Epithelial cell of proximal tubule (primary cell): ENCODE measurements around the gene KCNJ2. TPM values are rescaled to one million over a fixed set of nuclear protein-coding genes. Genes with fewer than 3 reads are reported as not detected.

Experiments used
- DNase-seq: peaks from one replicate; pipeline ENCODE4 v3.0.0-alpha.2; 2011; ENCODE audit warnings: low read depth
- H3K4me3 ChIP-seq: 2 replicates; pipeline ENCODE4 v1.5.1; 2011; ENCODE audit warnings: low read depth, mild to moderate bottlenecking, low read length
- total RNA-seq: library from RNA; depleted of rRNA; stranded (reverse); fragments of >200 nt; gene quantifications from 2 replicates; pipeline ENCODE4 v1.2.3, GENCODE V29; 2015
- TF ChIP-seq, protein P1 (sequence below): conservative IDR thresholded peaks from 2 replicates; pipeline ENCODE4 v1.5.1; 2012; ENCODE audit warnings: low read depth, mild to moderate bottlenecking, low read length

KCNJ2 gene
- total RNA-seq, 1 donor from 2014 or later, result 0.29 TPM

DNA sequence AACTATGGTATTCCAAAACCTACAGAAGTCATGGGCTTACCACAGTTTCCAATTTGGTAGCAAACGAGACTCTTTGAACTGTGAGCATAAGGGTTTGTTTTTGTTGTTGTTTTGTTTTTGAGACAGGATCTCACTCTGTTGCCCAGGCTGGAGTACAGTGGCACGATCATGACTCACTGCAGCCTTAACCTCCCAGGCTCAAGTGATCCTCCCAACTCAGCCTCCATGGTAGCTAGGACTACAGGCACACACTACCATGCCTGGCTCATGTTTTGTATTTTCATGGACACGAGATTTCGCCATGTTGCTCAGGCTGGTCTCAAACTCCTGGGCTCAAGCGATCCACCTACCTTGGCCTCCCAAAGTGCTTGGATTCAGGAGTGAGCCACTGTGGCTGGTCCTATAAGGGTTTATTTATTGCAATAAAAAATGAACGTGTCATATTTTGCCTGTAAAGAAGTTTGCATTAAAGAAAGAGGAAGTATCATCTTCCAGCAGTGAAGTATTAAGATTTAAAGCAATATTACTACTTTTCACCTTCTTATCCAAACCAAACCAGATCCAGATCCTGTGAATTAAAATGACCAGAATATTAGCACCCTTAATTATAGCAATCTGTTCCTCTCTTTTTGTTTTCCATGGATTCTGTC, 37.2 kb downstream of the KCNJ2 start:
- DNase-seq, result no peak
- TF ChIP-seq, protein P1, sequence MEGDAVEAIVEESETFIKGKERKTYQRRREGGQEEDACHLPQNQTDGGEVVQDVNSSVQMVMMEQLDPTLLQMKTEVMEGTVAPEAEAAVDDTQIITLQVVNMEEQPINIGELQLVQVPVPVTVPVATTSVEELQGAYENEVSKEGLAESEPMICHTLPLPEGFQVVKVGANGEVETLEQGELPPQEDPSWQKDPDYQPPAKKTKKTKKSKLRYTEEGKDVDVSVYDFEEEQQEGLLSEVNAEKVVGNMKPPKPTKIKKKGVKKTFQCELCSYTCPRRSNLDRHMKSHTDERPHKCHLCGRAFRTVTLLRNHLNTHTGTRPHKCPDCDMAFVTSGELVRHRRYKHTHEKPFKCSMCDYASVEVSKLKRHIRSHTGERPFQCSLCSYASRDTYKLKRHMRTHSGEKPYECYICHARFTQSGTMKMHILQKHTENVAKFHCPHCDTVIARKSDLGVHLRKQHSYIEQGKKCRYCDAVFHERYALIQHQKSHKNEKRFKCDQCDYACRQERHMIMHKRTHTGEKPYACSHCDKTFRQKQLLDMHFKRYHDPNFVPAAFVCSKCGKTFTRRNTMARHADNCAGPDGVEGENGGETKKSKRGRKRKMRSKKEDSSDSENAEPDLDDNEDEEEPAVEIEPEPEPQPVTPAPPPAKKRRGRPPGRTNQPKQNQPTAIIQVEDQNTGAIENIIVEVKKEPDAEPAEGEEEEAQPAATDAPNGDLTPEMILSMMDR, result no peak
- no peak overlapping the region for H3K4me3 ChIP-seq

DNA sequence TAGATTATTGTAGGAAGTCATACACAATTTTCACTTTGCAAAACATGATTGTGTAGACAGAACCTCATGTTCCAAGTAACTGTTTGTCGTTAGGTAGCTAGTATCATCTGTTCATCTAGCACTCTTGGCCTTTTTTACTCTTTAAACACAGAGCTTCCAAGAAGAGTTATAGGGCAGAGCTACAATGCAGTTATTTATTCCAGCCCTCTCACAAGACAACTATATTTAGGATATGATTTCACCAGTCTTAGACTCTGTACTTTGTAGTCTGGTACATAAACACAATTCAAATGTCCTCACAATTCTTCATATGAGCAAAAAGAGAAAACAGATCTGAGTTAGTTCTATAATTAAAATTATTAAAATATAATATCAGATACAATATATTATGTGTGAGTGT, 37.9 kb downstream of the KCNJ2 start:
- TF ChIP-seq, protein P1, result no peak

DNA sequence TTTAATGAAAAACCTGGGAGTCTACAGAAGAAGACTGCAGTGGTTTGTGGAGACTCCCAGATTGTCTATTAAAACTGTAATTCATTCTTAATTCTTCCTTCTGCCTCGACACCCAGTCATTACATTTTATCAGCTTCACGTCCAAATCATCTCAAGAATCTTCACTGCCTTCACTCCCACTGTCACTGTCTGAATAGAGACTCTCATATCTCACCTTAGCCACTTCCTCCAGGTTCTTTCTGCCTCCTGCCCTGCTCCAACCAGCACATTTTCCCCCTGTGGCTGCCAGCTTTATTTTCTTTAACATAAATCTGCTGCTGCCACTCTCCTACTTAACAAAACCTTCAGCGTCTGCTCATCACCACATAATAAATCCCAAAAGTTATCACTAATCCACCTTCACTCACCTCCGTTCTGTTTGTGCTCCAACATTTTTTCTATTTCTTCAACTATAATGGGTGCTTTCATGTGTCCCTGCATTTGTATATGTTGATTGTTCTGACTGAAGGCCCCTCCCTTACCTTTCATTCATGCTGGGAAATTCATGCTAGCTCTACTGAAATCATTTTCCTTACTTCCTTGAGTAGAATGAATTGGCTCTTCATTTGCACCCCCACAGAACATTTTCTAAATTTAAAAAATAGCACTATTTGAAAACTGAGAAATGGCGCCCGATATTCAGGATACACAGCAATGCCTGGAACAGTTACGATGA, 38.9 kb downstream of the KCNJ2 start:
- H3K4me3 ChIP-seq, result no peak overlapping the region
- TF ChIP-seq, protein P1, result no peak
- no peak for DNase-seq

More for the DNA sequence above, 37.9 kb downstream of the KCNJ2 start:
- H3K4me3 ChIP-seq, result no peak overlapping the region
- no peak for DNase-seq

DNA sequence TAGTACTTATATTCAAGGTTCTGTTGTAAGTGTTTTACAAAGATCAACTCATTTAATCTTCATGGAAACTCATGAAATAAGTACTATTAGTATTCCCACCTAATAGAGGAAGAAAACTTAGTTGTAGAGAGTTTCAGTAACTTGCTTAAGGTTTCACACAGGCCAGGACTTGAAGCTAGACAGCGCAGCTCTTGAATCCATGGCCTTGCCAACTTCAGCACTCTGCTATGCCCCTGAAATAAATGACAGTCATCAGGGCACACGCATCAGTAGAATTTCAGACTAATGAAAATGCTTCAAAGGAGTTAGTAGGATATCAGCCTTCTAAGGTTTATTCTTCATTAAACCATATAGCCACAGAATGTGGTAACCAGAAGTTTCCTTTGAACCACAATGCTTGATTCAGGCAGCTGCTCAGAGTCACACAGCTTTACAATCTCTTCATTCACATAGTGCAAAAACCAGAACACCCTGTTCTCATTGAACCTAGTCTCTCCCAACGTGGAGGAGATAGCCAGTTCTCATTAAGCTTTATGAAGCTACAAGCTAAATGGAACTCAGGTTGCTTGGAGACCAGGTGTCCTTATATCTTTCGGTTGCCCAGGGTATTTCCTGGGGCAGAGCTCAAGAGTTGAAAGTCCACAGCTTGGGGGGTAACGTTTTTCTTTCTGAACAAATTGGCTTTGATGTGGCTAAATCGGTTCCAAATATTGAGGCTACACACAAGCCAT, 39.7 kb downstream of the KCNJ2 start:
- no peak overlapping the region for H3K4me3 ChIP-seq
- TF ChIP-seq, protein P1, result no peak
- DNase-seq, result no peak

DNA sequence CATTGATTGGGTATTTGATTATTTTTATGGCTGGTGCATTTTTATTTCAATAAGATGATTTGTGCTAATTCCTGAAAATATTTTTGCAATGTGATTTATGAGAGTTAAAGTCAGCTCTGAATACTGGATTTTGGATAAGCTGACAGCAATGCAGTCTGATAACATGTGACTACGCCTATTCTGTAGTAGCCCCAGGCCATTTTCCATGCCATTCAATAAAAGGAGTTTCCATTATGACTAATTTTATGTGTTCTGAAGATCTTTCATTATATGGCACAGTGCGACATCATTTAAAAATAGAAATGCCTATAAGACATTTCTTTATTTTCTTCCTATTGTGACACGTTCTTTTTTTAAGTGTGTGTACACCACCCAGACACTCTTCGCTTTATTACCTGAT, 46.3 kb downstream of the KCNJ2 start:
- DNase-seq, result no peak
- no peak overlapping the region for H3K4me3 ChIP-seq
- TF ChIP-seq, protein P1, result no peak

DNA sequence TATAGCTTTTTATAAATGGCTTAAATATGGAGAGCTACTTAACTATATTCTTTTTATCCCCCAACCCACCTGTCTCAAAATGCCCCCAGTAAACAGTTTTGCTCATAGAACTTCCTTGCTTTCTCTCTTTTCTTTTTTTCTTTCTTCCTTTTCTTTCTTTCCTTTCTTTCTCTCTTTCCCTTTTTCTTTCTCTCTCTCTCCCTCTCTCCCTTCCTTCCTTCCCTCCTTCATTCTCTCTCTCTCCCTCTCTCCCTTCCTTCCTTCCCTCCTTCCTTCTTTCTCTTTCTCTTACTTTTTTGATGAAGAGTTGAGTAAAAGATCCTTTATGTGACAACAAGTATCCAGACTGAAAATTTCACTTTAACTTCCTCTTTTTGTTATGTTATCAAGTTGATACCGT, 48.2 kb downstream of the KCNJ2 start:
- TF ChIP-seq, protein P1, result no peak
- H3K4me3 ChIP-seq, result no peak overlapping the region
- no peak for DNase-seq
